ENCODE data around the gene NPAS3.

GRCh38 chr14:32905013-32905412 is 33.7 kb upstream of the NPAS3 start:
- TF ChIP-seq CTCF (IDR thresholded peaks at IDR 0.05) (no peak), POLR2A (IDR thresholded peaks at IDR 0.05) (no peak), POLR2AphosphoS5 (IDR thresholded peaks at IDR 0.05) (no peak)
